ENCODE results near the gene GRIP2.

DNA sequence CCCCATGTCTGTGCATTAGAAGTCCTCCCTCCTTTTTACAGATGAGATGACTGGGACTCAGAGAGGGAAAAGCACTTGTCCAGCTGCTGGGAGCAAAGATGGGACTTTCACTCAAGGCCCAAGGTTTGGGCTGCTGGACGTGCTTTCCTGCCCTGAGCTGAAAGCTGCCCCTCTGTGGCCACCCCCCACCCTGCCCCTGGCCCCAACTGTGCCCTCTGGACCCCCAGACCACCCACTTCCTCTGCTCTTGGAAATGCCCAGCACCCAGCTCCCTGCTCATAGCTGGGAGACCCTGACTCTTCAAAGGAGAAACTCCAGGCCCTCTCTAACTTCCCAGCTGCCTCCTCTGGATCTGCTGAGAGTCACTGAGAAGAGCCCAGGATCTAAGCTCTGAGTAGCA, 20.7 kb downstream of the GRIP2 start:
- TF ChIP-seq, protein P1, sequence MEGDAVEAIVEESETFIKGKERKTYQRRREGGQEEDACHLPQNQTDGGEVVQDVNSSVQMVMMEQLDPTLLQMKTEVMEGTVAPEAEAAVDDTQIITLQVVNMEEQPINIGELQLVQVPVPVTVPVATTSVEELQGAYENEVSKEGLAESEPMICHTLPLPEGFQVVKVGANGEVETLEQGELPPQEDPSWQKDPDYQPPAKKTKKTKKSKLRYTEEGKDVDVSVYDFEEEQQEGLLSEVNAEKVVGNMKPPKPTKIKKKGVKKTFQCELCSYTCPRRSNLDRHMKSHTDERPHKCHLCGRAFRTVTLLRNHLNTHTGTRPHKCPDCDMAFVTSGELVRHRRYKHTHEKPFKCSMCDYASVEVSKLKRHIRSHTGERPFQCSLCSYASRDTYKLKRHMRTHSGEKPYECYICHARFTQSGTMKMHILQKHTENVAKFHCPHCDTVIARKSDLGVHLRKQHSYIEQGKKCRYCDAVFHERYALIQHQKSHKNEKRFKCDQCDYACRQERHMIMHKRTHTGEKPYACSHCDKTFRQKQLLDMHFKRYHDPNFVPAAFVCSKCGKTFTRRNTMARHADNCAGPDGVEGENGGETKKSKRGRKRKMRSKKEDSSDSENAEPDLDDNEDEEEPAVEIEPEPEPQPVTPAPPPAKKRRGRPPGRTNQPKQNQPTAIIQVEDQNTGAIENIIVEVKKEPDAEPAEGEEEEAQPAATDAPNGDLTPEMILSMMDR (conservative IDR thresholded peaks at IDR 0.05 in 1 of 2, IDR thresholded peaks at IDR 0.05 in 1 of 2; ENCODE audit: low read depth in 1 of 2, low read length in 2 of 2): no peak
- TF ChIP-seq EZH2 (IDR thresholded peaks at IDR 0.05; ENCODE audit: low read length, missing control alignments): no peak
